ENCODE results near the gene CCDC68. TPM values are rescaled to one million over a fixed set of nuclear protein-coding genes. Genes with fewer than 3 reads are reported as not detected.

Gene CCDC68
- total RNA-seq, 3 donors from 2014 or later (not counting 1 experiment from before 2014, with no cell fraction given): not detected

- no peak for TF ChIP-seq CTCF (IDR thresholded peaks at IDR 0.05)
- WGBS (ENCODE audit: insufficient coverage): 100% methylated on average over 1 of the region's 1 CpG
- no peaks in the 10 kb centered on the region for H3K4me1 ChIP-seq (ENCODE audit: control insufficient read depth, insufficient read depth, low read length)
- DNase-seq: no peak
- ATAC-seq: no peak
- Mint-ChIP-seq H3K36me3 (no peaks in the 10 kb centered on the region), H3K27me3 (ENCODE audit: low read depth in 2 of 2) (no peaks in the 10 kb centered on the region), H3K4me3 (peak overlapping the region; percentile 47), H3K9me3 (no peaks in the 10 kb centered on the region), H3K27ac (peak overlapping the region; percentile 63 to 83), H3K4me1 (peaks cover 44 to 67% of the 10 kb centered on the region in 2 donors)
- H3K4me3 ChIP-seq (ENCODE audit: low read length): no peak overlapping the region
- no peaks in the 10 kb centered on the region for H3K36me3 ChIP-seq (ENCODE audit: control insufficient read depth, insufficient read depth, low read length)
- H3K27me3 ChIP-seq (ENCODE audit: control insufficient read depth, insufficient read depth, low read length): no peaks in the 10 kb centered on the region
- H3K27ac ChIP-seq (ENCODE audit: low read length): no peak overlapping the region
- no peaks in the 10 kb centered on the region for H3K9me3 ChIP-seq (ENCODE audit: control insufficient read depth, insufficient read depth, low read length)
- intact Hi-C loops (cut with micrococcal nuclease): no loop called here
Observed at GRCh38 chr18:54872681-54873080, 86.6 kb downstream of the CCDC68 start.

- no peak for TF ChIP-seq CTCF (IDR thresholded peaks at IDR 0.05)
- 78% methylated on average over 6 of the region's 6 CpGs for WGBS (ENCODE audit: insufficient coverage)
- Histone ChIP-seq H3K4me1 (ENCODE audit: control insufficient read depth, insufficient read depth, low read length) (peaks cover 6% of the 10 kb centered on the region), H3K9me3 (ENCODE audit: control insufficient read depth, insufficient read depth, low read length) (no peaks in the 10 kb centered on the region), H3K4me3 (ENCODE audit: low read length) (no peak overlapping the region), H3K36me3 (ENCODE audit: control insufficient read depth, insufficient read depth, low read length) (no peaks in the 10 kb centered on the region), H3K27me3 (ENCODE audit: control insufficient read depth, insufficient read depth, low read length) (no peaks in the 10 kb centered on the region), H3K27ac (ENCODE audit: low read length) (no peak overlapping the region)
- Mint-ChIP-seq H3K27me3 (ENCODE audit: low read depth in 2 of 2) (no peaks in the 10 kb centered on the region), H3K9me3 (no peaks in the 10 kb centered on the region), H3K27ac (no peak overlapping the region), H3K4me1 (peaks cover 41 to 65% of the 10 kb centered on the region in 2 donors), H3K4me3 (no peak overlapping the region), H3K36me3 (no peaks in the 10 kb centered on the region)
- ATAC-seq: no peak
- intact Hi-C loops (cut with micrococcal nuclease): no loop called here
- DNase-seq: no peak
Observed at GRCh38 chr18:54871231-54871630, 88.0 kb downstream of the CCDC68 start.

DNA sequence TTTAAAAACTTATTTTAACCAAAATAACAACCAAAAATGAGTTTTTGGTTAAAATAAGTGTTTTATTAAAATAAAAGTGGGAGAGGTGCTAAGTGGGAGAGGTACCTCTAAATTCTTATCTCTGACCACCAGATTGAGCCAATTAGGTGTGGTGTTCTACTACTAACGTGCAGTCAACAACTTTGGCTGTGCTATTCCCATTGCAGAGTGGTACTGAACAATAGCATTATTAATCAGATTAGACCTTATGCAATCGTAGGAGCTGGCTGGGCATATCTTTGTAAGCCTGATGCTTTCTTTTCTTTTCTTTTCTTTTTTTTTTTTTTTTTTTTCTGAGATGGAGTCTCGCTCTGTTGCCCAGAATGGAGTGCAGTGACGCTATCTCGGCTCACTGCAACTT, 92.1 kb downstream of the CCDC68 start:
- Histone ChIP-seq H3K36me3 (ENCODE audit: control insufficient read depth, insufficient read depth, low read length) (no peaks in the 10 kb centered on the region), H3K9me3 (ENCODE audit: control insufficient read depth, insufficient read depth, low read length) (no peaks in the 10 kb centered on the region), H3K4me3 (ENCODE audit: low read length) (no peak overlapping the region), H3K4me1 (ENCODE audit: control insufficient read depth, insufficient read depth, low read length) (peaks cover 6% of the 10 kb centered on the region), H3K27ac (ENCODE audit: low read length) (no peak overlapping the region), H3K27me3 (ENCODE audit: control insufficient read depth, insufficient read depth, low read length) (no peaks in the 10 kb centered on the region)
- 88% methylated on average over 5 of the region's 5 CpGs for WGBS (ENCODE audit: insufficient coverage)
- no peak for TF ChIP-seq CTCF (IDR thresholded peaks at IDR 0.05)
- intact Hi-C loops (cut with micrococcal nuclease): no loop called here
- H3K36me3 Mint-ChIP-seq: no peaks in the 10 kb centered on the region
- DNase-seq (no peak), ATAC-seq (no peak)
- no peaks in the 10 kb centered on the region for H3K27me3 Mint-ChIP-seq (ENCODE audit: low read depth in 2 of 2)
- no peak overlapping the region for H3K4me3 Mint-ChIP-seq
- H3K27ac Mint-ChIP-seq: no peak overlapping the region
- no peaks in the 10 kb centered on the region for H3K9me3 Mint-ChIP-seq
- H3K4me1 Mint-ChIP-seq: peaks cover 31 to 48% of the 10 kb centered on the region in 2 donors

GRCh38 chr18:54860941-54861340, 98.3 kb downstream of the CCDC68 start:
- no peak overlapping the region for H3K4me3 ChIP-seq (ENCODE audit: low read length)
- no peak overlapping the region for H3K27ac ChIP-seq (ENCODE audit: low read length)
- no peak for ATAC-seq
- no peaks in the 10 kb centered on the region for H3K9me3 ChIP-seq (ENCODE audit: control insufficient read depth, insufficient read depth, low read length)
- Mint-ChIP-seq H3K4me3 (no peak overlapping the region), H3K27me3 (ENCODE audit: low read depth in 2 of 2) (no peaks in the 10 kb centered on the region), H3K9me3 (no peaks in the 10 kb centered on the region), H3K4me1 (peaks cover 48 to 53% of the 10 kb centered on the region in 2 donors), H3K36me3 (peaks cover 3% of the 10 kb centered on the region), H3K27ac (peak overlapping the region in 1 of 2 donors; percentile 37)
- no peaks in the 10 kb centered on the region for H3K27me3 ChIP-seq (ENCODE audit: control insufficient read depth, insufficient read depth, low read length)
- H3K4me1 ChIP-seq (ENCODE audit: control insufficient read depth, insufficient read depth, low read length): no peaks in the 10 kb centered on the region
- TF ChIP-seq CTCF (IDR thresholded peaks at IDR 0.05): no peak
- no peaks in the 10 kb centered on the region for H3K36me3 ChIP-seq (ENCODE audit: control insufficient read depth, insufficient read depth, low read length)
- DNase-seq: no peak
- 46% methylated on average over 1 of the region's 1 CpG for whole genome bisulfite sequencing (ENCODE audit: insufficient coverage)
- intact Hi-C loops (cut with micrococcal nuclease): no loop called here

Data from natural killer cell (primary cell).